Parathyroid adenoma (tissue), 2 donors: ENCODE results near the gene HPCAL1.

Experiments used
- H2AFZ ChIP-seq: fragments of 300-600 bp; sonication (generic); one replicate; pipeline ENCODE4 v1.7.0; 2017; ENCODE audit warnings: antibody characterized with exemption, mild to moderate bottlenecking
- H3K27ac ChIP-seq: fragments of 300-600 bp; sonication (generic); one replicate; pipeline ENCODE4 v1.7.0; 2017
- H3K27me3 ChIP-seq: fragments of 300-600 bp; sonication (generic); one replicate; pipeline ENCODE4 v1.7.0; 2017; ENCODE audit warnings: low read length; ENCODE audit not compliant: control insufficient read depth, insufficient read depth
- H3K36me3 ChIP-seq: fragments of 300-600 bp; sonication (generic); one replicate; pipeline ENCODE4 v1.7.0; 2017; ENCODE audit warnings: low read length; ENCODE audit not compliant: control insufficient read depth, insufficient read depth
- H3K4me1 ChIP-seq: fragments of 300-600 bp; sonication (generic); one replicate; pipeline ENCODE4 v1.7.0; 2017; ENCODE audit warnings: control low read depth
- H3K4me2 ChIP-seq: fragments of 300-600 bp; sonication (generic); one replicate; pipeline ENCODE4 v1.7.0; 2017; ENCODE audit warnings: low read length
- H3K4me3 ChIP-seq: fragments of 300-600 bp; sonication (generic); one replicate; pipeline ENCODE4 v1.7.0; 2017; ENCODE audit warnings: low read depth, low read length
- H3K79me2 ChIP-seq: fragments of 300-600 bp; sonication (generic); one replicate; pipeline ENCODE4 v1.7.0; 2017; ENCODE audit warnings: control low read depth
- H3K9ac ChIP-seq: fragments of 300-600 bp; sonication (generic); one replicate; pipeline ENCODE4 v1.7.0; 2017; ENCODE audit warnings: mild to moderate bottlenecking
- H3K9me3 ChIP-seq: fragments of 300-600 bp; sonication (generic); one replicate; pipeline ENCODE4 v1.7.0; 2017; ENCODE audit warnings: low read length; ENCODE audit not compliant: control insufficient read depth
- TF ChIP-seq, protein P1 (sequence below): fragments of 300-600 bp; sonication (generic); IDR thresholded peaks from one replicate; pipeline ENCODE4 v1.7.0; 2017; ENCODE audit warnings: antibody characterized with exemption, mild to moderate bottlenecking
- donor health status: primary hyperparathyroidism.

HPCAL1 gene

DNA sequence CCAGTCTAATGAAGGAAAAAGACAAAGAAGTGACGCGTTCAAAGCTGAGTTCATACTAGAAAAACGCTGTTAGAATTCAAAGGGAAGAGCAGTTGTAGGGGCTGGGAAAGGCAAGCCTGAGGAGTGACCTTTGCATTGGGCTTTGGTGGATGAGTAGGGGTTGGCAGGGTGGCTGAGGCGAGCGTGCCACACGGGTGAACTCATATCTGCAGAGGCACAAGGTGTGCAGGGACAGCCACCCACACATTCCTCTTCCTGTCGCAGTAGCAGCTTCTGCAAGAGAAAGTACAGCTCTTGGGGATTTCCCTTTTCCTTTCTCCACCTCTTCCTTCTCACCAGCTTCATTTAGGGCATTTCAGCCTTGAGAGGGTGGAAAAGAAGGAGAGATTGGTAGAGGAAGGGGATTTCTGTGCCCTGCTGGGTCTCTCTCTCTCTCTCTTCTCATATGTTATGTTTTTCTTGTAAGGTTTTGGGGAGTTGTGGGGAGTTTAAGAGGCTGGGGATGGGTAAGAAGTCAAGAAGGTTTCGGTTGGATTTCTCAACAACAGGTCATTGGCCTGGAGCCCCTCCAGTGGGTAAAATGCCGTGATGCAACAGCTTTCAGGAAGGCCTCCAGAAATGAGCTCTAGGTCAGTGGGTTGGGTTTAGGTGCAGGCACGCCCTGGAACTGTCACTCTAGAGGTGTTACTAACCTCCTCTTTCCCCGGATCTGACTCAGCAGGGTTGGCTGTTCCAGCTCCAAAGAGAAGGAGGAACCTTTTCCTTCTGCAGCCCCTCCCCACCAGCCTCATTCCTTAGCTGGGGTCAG, 105.3 kb downstream of the HPCAL1 start:
- Histone ChIP-seq H3K4me3 (no peak overlapping the region), H3K27ac (no peak overlapping the region), H2AFZ (no peak overlapping the region), H3K4me1 (peaks cover 12% of the 10 kb centered on the region), H3K9me3 (no peaks in the 10 kb centered on the region), H3K36me3 (no peaks in the 10 kb centered on the region), H3K27me3 (no peaks in the 10 kb centered on the region), H3K4me2 (no peak overlapping the region), H3K9ac (no peak overlapping the region), H3K79me2 (no peaks in the 10 kb centered on the region)
- TF ChIP-seq, protein P1, sequence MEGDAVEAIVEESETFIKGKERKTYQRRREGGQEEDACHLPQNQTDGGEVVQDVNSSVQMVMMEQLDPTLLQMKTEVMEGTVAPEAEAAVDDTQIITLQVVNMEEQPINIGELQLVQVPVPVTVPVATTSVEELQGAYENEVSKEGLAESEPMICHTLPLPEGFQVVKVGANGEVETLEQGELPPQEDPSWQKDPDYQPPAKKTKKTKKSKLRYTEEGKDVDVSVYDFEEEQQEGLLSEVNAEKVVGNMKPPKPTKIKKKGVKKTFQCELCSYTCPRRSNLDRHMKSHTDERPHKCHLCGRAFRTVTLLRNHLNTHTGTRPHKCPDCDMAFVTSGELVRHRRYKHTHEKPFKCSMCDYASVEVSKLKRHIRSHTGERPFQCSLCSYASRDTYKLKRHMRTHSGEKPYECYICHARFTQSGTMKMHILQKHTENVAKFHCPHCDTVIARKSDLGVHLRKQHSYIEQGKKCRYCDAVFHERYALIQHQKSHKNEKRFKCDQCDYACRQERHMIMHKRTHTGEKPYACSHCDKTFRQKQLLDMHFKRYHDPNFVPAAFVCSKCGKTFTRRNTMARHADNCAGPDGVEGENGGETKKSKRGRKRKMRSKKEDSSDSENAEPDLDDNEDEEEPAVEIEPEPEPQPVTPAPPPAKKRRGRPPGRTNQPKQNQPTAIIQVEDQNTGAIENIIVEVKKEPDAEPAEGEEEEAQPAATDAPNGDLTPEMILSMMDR = no peak

DNA sequence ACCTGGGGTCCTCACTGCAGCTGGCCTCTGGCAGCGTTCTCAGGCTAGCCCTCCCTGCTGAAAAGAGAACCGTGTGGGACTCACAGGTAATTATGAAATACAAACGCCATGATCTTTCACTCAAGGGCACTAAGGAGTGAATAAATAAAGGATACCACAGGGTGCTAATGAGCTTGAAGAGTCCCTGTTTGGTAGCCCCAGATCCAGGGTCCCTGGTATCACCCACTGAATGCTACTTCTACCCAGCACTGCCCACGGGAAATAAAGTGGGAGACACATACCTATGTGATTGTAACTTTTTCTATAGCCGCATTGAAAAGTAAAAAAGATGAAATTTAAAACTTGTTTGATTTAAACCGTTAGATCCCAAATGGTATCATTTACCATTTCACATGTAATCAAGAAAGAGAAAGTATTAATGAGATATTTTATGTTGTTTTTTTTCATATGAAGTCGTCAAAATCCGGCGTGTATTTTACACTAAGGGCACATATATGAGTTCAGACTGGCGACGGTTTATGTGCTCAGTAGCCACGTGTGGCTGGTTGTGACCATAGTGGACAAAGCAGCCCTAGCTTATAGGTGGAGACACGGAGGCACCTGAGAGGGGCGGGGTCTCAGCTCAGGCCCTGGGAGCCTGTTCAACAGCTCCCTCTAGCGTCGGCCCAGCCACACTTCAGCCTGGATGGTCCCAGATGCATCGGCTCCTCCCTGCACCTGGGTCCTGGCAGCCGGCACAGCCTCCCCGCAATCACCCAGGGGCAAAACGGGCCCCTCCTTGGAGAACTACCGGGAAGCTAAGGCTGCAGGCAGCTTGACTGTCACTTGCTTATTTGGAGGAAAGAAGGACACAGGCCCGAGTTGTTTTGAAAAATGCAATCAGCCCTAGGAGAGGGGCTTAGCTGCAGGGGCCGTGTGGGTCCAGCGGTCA, 106.2 kb downstream of the HPCAL1 start:
- no peak overlapping the region for H3K27ac ChIP-seq

DNA sequence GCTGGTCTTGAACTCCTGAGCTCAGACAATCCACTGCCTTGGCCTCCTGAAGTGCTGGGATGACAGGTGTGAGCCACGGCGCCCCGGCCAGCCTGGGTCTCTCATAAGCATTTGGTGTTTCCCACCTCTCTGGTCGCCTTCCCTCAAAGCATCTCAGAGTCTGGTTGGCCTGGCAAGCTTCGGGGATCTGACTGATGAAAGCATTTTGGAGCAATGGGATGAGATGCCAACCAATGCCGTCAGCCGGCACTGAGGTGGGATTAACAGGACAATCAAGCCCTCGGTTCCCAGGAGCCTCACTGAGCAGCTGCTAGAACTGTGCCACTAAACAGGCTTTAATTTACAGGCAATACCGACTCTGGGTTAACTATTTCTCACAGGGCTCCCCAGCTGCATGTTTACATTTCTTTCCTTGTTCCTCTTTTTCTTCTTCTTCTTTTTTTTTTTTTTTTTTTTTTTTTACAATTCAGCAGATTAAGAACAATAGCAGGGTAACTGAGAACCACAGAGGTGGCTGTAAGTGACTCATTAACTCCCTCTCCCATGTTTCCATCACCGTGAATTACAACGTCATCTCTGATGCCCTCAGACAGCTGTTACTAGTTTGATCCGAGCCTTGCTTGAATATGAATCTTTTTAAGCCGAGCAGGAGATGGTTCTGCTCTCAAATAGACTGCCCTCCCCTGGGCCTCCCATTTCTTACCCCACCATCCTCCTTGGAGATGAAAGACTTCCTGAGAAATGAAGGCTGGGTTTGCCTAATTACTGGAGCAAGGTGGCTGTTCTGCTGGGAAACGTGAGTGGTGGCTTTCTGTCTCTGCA, 107.5 kb downstream of the HPCAL1 start:
- Histone ChIP-seq H3K9ac (no peak overlapping the region), H3K27me3 (no peaks in the 10 kb centered on the region), H3K36me3 (no peaks in the 10 kb centered on the region), H3K79me2 (no peaks in the 10 kb centered on the region), H3K4me3 (no peak overlapping the region), H3K4me2 (no peak overlapping the region), H3K27ac (no peak overlapping the region), H3K9me3 (no peaks in the 10 kb centered on the region), H2AFZ (no peak overlapping the region), H3K4me1 (peaks cover 10% of the 10 kb centered on the region)
- TF ChIP-seq, protein P1 = no peak

More for the DNA sequence above, 106.2 kb downstream of the HPCAL1 start:
- no peaks in the 10 kb centered on the region for H3K36me3 ChIP-seq
- no peaks in the 10 kb centered on the region for H3K9me3 ChIP-seq
- H3K9ac ChIP-seq = no peak overlapping the region
- H2AFZ ChIP-seq = no peak overlapping the region
- H3K4me1 ChIP-seq = peaks cover 12% of the 10 kb centered on the region
- no peak overlapping the region for H3K4me2 ChIP-seq
- TF ChIP-seq, protein P1 = peak; percentile 95
- no peak overlapping the region for H3K4me3 ChIP-seq
- H3K79me2 ChIP-seq = no peaks in the 10 kb centered on the region
- no peaks in the 10 kb centered on the region for H3K27me3 ChIP-seq

DNA sequence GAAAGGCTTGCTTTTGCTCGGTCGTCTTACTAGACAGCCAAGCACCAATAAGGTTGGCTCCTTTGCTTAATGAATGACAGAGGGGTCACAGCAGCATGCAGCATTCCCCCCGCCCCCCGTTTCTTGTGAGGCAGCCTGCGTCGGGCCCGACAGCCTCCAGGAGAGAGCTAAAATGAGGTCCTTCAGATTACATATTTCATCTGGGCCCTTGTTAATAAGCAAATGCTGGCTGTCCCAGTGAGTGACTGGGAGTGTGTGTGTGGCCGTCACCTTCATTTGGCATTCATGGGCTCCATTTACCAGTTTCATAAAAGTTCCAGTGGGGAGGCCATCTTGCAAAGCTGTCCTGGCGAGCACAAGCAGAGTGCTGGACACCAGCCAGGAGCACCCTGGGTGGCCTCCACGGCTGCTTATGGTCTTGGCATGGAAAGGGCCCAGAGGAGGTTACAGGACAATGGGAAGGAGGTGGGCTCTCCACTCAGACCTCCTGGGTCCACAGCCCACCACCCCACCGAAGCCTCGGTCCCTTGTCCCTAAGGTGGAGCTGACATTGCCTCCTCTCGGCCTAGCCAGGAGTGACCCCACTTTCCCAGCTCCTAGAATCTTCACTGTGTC, 108.2 kb downstream of the HPCAL1 start:
- H3K4me1 ChIP-seq = peaks cover 6% of the 10 kb centered on the region

More for the DNA sequence above, 108.2 kb downstream of the HPCAL1 start:
- TF ChIP-seq, protein P1 = no peak
- no peak overlapping the region for H3K4me3 ChIP-seq
- no peaks in the 10 kb centered on the region for H3K79me2 ChIP-seq
- no peak overlapping the region for H2AFZ ChIP-seq
- no peaks in the 10 kb centered on the region for H3K36me3 ChIP-seq
- no peaks in the 10 kb centered on the region for H3K9me3 ChIP-seq
- H3K27me3 ChIP-seq = no peaks in the 10 kb centered on the region
- H3K27ac ChIP-seq = no peak overlapping the region
- H3K4me2 ChIP-seq = no peak overlapping the region
- no peak overlapping the region for H3K9ac ChIP-seq
